BE2C (cell line): ENCODE measurements around the gene NPHP4.
A peak's percentile ranks its signal among the peaks of the same experiment; 100 is the strongest.
"Not testable (repeated sequence)": the region's sequence is repeated elsewhere in the genome, so short reads cannot be mapped to it uniquely, and the experiment has no call there.

ENCODE experiments used
- DNase-seq: peaks from one replicate; pipeline ENCODE4 v3.0.0-alpha.2; 2020
- H3K27me3 ChIP-seq: fragments of 250-450 bp; sonication (Bioruptor Pico); 2 replicates; pipeline ENCODE4 v1.5.1; 2020; ENCODE audit warnings: mild to moderate bottlenecking
- H3K36me3 ChIP-seq: fragments of 250-450 bp; sonication (Bioruptor Pico); 2 replicates; pipeline ENCODE4 v1.5.1; 2020; ENCODE audit warnings: mild to moderate bottlenecking
- H3K4me1 ChIP-seq: fragments of 250-450 bp; sonication (Bioruptor Pico); 2 replicates; pipeline ENCODE4 v1.5.1; 2020
- H3K4me3 ChIP-seq: 2 replicates; pipeline ENCODE4 v1.5.1; 2011; ENCODE audit warnings: low read depth, low read length
- H3K9me3 ChIP-seq: fragments of 250-450 bp; sonication (Bioruptor Pico); 2 replicates; pipeline ENCODE4 v1.5.1; 2020
- CTCF ChIP-seq: IDR thresholded peaks from 2 replicates; pipeline ENCODE4 v1.5.1; 2012; ENCODE audit warnings: mild to moderate bottlenecking, low read depth, low read length

The NPHP4 gene

GRCh38 chr1:5901150-5901549 is 91.1 kb downstream of the NPHP4 start:
- no peak for TF ChIP-seq CTCF
- Histone ChIP-seq H3K27me3 (no peaks in the 10 kb centered on the region), H3K36me3 (no peaks in the 10 kb centered on the region), H3K4me3 (no peak overlapping the region), H3K4me1 (no peaks in the 10 kb centered on the region), H3K9me3 (no peaks in the 10 kb centered on the region)
- no peak for DNase-seq

- TF ChIP-seq CTCF, result no peak
- Histone ChIP-seq H3K9me3 (no peaks in the 10 kb centered on the region), H3K4me3 (no peak overlapping the region), H3K4me1 (no peaks in the 10 kb centered on the region), H3K36me3 (no peaks in the 10 kb centered on the region), H3K27me3 (no peaks in the 10 kb centered on the region)
- no peak for DNase-seq
These were observed 94.0 kb downstream of the NPHP4 start for GRCh38 chr1:5898266-5898665.

- Histone ChIP-seq H3K4me1 (no peaks in the 10 kb centered on the region), H3K36me3 (no peaks in the 10 kb centered on the region), H3K9me3 (no peaks in the 10 kb centered on the region), H3K27me3 (no peaks in the 10 kb centered on the region), H3K4me3 (no peak overlapping the region)
- no peak for DNase-seq
- TF ChIP-seq CTCF, result no peak
These were observed 95.2 kb downstream of the NPHP4 start for GRCh38 chr1:5896706-5897660.

DNA sequence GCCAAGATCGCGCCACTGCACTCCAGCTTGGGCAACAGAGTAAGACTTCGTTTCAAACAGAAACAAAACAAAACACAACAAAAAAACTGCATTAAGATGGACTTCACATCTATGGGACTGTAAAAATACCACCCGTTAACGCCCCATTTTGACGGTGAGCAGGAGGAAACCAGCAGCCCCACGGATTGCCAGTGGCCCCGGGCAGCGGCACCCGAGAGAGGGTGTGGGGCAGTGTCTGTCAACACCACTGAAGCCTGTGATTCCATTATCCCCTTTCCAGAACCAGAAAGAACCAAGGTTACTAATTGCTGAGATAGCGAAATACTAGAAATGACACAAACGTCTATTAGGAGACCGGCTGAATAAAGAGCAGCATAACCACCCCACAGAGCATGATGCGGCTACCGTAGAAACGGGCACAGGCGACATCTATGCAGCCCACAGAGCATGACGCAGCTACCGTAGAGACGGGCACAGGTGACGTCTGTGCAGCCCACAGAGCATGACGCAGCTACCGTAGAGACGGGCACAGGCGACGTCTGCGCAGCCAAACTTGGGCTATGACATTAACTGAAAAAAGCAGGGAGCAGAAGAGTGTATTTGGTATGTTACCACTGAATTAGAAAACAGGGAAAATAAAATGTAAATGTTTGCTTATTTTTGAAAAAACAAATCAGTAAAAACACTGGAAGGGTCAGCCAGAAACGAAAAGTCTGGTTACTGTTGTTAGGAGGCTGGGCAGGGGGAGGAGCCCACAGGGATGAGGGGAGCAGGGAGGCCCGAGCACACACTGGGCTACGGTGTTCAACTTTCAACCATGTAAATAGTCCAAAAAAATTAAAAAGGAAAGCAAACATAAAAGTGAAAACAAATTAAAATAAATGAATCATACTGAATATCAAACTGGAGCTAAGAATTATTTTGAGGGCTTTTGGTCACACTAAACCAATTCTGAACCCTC is 96.5 kb downstream of the NPHP4 start:
- H3K27me3 ChIP-seq, result no peaks in the 10 kb centered on the region
- H3K4me3 ChIP-seq, result no peak overlapping the region
- DNase-seq, result no peak
- no peak for TF ChIP-seq CTCF
- no peaks in the 10 kb centered on the region for H3K9me3 ChIP-seq
- no peaks in the 10 kb centered on the region for H3K4me1 ChIP-seq
- no peaks in the 10 kb centered on the region for H3K36me3 ChIP-seq

DNA sequence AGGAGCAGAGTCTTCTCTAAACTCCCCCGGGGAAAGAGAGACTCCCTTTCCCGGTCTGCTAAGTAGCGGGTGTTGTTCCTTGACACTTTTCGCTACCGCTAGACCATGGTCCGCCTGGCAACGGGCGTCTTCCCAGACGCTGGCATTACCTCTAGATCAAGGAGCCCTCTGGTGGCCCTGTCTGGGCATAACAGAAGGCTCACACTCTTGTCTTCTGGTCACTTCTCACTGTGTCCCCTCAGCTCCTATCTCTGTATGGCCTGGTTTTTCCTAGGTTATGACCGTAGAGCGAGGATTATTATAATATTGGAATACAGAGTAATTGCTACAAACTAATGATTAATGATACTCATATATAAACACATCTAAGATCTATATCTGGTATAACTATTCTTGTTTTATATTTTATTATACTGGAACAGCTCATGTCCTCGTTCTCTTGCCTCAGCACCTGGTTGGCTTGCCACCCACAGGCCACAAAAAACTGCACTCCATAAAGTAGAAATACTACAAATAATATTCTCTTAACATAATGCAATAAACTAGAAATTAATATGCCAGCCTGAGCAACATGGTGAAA is 98.4 kb downstream of the NPHP4 start:
- peak; percentile 37 for TF ChIP-seq CTCF
- H3K27me3 ChIP-seq, H3K36me3 ChIP-seq, H3K4me3 ChIP-seq, H3K9me3 ChIP-seq, H3K4me1 ChIP-seq: not testable (repeated sequence)
- peak; percentile 42 for DNase-seq
